WTC11 (cell line): ENCODE measurements around the gene ITPR3.

Experiments used
- EMX1 ChIP-seq: fragments of 250-450 bp; sonication (Bioruptor Pico); IDR thresholded peaks from 2 replicates; pipeline ENCODE4 v1.8.0; 2021; ENCODE audit warnings: mild to moderate bottlenecking
- SMAD3 ChIP-seq: sonication (generic); formaldehyde crosslinking; IDR thresholded peaks from 2 replicates; pipeline ENCODE4 v1.8.0; 2022; ENCODE audit warnings: missing genetic modification reagents, mild to moderate bottlenecking, borderline replicate concordance
- TP53 ChIP-seq: sonication (generic); formaldehyde crosslinking; IDR thresholded peaks from 2 replicates; pipeline ENCODE4 v1.8.1; 2023; ENCODE audit warnings: mild to moderate bottlenecking, missing genetic modification reagents
- TF ChIP-seq, protein P1 (sequence below): fragments of 200-600 bp; IDR thresholded peaks from 2 replicates; pipeline ENCODE4 v1.8.0; 2022; ENCODE audit warnings: antibody characterized with exemption
- TF ChIP-seq, protein P2 (sequence below): fragments of 250-450 bp; sonication (Bioruptor Pico); IDR thresholded peaks from 2 replicates; pipeline ENCODE4 v1.9.0; 2021; ENCODE audit warnings: mild to moderate bottlenecking

DNA sequence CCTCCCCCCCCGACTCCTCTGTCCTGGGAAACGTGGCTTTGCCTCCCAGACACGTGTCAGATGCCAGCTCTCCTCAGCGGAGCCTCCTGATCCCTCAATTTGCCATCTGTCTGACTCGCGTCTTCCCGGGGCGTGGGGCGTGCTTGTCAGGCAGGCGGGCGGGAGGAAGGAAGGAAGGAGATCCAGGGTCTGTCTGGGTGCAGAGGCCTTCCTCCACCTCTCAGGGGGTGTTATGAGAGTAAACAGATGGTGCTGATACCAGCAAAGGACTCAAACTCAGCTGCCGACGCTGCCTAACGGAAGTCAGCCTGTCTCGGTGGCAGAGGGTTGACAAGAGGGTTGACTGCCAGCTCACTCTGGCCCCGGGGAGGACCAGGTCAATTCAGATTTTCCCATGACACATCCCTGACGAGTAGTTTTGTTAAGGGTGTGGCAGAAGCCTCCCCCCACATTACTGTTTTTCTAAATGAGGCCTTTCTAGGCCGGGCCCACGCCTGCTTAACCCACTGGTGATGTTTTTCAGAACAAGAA is 73.3 kb downstream of the ITPR3 start:
- TF ChIP-seq TP53 (CRISPR knock-in tag) (no peak), EMX1 (CRISPR knock-in tag) (no peak), SMAD3 (CRISPR knock-in tag) (no peak)
- TF ChIP-seq, protein P1, sequence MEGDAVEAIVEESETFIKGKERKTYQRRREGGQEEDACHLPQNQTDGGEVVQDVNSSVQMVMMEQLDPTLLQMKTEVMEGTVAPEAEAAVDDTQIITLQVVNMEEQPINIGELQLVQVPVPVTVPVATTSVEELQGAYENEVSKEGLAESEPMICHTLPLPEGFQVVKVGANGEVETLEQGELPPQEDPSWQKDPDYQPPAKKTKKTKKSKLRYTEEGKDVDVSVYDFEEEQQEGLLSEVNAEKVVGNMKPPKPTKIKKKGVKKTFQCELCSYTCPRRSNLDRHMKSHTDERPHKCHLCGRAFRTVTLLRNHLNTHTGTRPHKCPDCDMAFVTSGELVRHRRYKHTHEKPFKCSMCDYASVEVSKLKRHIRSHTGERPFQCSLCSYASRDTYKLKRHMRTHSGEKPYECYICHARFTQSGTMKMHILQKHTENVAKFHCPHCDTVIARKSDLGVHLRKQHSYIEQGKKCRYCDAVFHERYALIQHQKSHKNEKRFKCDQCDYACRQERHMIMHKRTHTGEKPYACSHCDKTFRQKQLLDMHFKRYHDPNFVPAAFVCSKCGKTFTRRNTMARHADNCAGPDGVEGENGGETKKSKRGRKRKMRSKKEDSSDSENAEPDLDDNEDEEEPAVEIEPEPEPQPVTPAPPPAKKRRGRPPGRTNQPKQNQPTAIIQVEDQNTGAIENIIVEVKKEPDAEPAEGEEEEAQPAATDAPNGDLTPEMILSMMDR, result no peak
- TF ChIP-seq, protein P2, sequence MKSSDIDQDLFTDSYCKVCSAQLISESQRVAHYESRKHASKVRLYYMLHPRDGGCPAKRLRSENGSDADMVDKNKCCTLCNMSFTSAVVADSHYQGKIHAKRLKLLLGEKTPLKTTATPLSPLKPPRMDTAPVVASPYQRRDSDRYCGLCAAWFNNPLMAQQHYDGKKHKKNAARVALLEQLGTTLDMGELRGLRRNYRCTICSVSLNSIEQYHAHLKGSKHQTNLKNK (CRISPR knock-in tag), result no peak
